BLaER1 (cell line): Measurements from ENCODE around the gene CDON.

Experiments
- H3K27ac ChIP-seq: shearing (Covaris generic); formaldehyde crosslinking; 2 replicates; pipeline ENCODE4 v1.8.1; 2022
- H3K27me3 ChIP-seq: shearing (Covaris generic); formaldehyde crosslinking; 2 replicates; pipeline ENCODE4 v1.8.1; 2022
- H3K36me3 ChIP-seq: shearing (Covaris generic); formaldehyde crosslinking; 2 replicates; pipeline ENCODE4 v1.8.1; 2022
- H3K4me1 ChIP-seq: shearing (Covaris generic); formaldehyde crosslinking; 2 replicates; pipeline ENCODE4 v1.8.1; 2022
- H3K4me2 ChIP-seq: shearing (Covaris generic); formaldehyde crosslinking; 2 replicates; pipeline ENCODE4 v1.8.1; 2022
- H3K4me3 ChIP-seq: shearing (Covaris generic); formaldehyde crosslinking; 2 replicates; pipeline ENCODE4 v1.8.1; 2022
- H3K9ac ChIP-seq: shearing (Covaris generic); formaldehyde crosslinking; 2 replicates; pipeline ENCODE4 v1.8.1; 2022
- H3K9me3 ChIP-seq: shearing (Covaris generic); formaldehyde crosslinking; 2 replicates; pipeline ENCODE4 v1.8.1; 2022
- H4K20me1 ChIP-seq: shearing (Covaris generic); formaldehyde crosslinking; 2 replicates; pipeline ENCODE4 v1.8.1; 2022
- Cebpa-rat ChIP-seq: shearing (Covaris generic); IDR thresholded peaks from 2 replicates; pipeline ENCODE4 v1.8.1; 2022

CDON gene

DNA sequence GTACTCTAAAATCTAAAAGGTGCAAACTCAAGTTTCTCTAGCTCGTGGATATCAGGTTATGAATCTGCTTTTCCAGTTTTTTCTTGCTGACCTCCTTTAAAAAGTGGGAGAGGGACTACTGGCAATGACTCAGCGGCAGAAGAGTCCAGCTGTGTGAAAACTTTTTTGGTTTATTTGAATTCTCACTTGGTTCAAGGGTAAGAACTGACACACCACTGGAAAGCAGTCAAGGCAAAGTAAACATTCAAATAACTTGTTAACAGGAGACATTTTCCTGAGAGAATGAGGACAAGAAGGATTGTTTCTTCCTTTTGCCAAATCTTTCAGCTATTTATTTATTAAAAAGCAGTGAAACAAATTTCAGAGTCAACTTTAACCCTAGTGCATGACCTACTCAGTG, 36.1 kb downstream of the CDON start:
- H3K4me2 ChIP-seq: no peak overlapping the region
- H3K27ac ChIP-seq: no peak overlapping the region
- H3K27me3 ChIP-seq: no peaks in the 10 kb centered on the region
- no peak for TF ChIP-seq Cebpa-rat
- no peak overlapping the region for H3K9ac ChIP-seq
- H3K36me3 ChIP-seq: no peaks in the 10 kb centered on the region
- no peak overlapping the region for H3K4me3 ChIP-seq
- H3K4me1 ChIP-seq: no peaks in the 10 kb centered on the region
- no peaks in the 10 kb centered on the region for H4K20me1 ChIP-seq
- no peaks in the 10 kb centered on the region for H3K9me3 ChIP-seq

DNA sequence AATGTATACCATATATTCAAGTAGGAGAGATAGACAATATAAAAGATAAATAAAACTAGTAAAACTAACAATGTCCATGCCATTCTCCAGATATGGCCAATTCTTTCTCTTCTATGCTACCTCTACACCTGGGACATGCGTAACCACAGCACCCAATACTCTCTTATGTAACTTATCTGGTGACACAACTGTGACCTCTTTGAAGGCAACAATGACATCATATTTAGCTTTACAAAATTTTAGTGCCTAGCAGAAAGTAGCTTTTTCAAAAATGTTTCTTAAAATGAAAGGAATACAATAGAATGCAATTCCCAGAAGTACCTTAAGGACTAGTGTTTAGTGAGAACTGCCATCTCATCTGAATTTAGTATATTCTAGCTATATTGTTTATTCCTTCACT, 36.8 kb downstream of the CDON start:
- no peak overlapping the region for H3K9ac ChIP-seq
- no peak for TF ChIP-seq Cebpa-rat

DNA sequence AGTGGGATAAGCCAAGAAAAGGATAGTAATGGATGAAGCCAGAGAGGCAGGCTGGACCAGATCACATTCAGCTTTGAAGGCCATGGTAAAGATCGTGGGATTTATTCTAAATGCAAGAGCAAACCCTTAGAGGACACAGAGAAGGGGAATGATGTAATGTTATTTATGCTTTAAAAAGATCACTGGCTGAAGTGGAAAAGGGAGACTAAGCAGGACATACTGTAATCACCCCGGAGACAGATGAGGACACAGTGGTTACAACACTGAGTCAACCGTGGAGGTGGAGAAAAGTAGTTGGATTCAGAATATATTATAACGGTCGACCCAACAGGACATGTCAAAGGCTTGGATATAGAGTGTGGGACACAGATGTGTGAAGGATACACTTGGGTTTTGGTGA, 38.5 kb downstream of the CDON start:
- H3K4me2 ChIP-seq: no peak overlapping the region
- no peaks in the 10 kb centered on the region for H4K20me1 ChIP-seq
- no peaks in the 10 kb centered on the region for H3K27me3 ChIP-seq
- H3K9ac ChIP-seq: no peak overlapping the region
- H3K9me3 ChIP-seq: no peaks in the 10 kb centered on the region
- 0 out of 2 replicates have a peak, but pooled peaks cover 5% of the 10 kb centered on the region for H3K36me3 ChIP-seq
- H3K4me1 ChIP-seq: no peaks in the 10 kb centered on the region
- TF ChIP-seq Cebpa-rat: no peak
- H3K27ac ChIP-seq: no peak overlapping the region
- H3K4me3 ChIP-seq: no peak overlapping the region

More for the DNA sequence above, 36.8 kb downstream of the CDON start:
- Histone ChIP-seq H3K27me3 (no peaks in the 10 kb centered on the region), H3K4me3 (no peak overlapping the region), H3K4me1 (no peaks in the 10 kb centered on the region), H3K9me3 (no peaks in the 10 kb centered on the region), H3K27ac (no peak overlapping the region), H4K20me1 (no peaks in the 10 kb centered on the region), H3K36me3 (no peaks in the 10 kb centered on the region), H3K4me2 (no peak overlapping the region)

DNA sequence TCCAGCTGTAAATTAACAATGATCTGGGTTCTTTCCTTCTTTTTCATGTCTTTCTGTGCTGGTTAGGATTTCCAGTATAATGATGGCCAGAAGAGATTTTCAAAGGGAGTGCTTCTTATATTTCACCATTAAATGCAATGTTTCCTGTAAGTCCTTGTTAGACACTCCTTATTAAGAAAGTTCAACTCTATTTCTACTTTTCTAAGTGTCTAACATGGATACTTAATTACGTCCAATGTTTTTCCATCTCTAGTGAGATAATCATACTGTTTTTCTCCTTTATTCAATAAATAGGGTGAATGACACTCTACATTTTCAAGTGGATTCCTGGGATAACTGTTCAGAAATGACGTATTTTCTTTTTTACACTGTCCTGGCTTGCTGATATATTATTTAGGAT, 49.8 kb downstream of the CDON start:
- no peaks in the 10 kb centered on the region for H3K27me3 ChIP-seq
- no peaks in the 10 kb centered on the region for H3K4me1 ChIP-seq
- no peaks in the 10 kb centered on the region for H4K20me1 ChIP-seq
- no peak overlapping the region for H3K9ac ChIP-seq
- no peaks in the 10 kb centered on the region for H3K36me3 ChIP-seq
- H3K9me3 ChIP-seq: no peaks in the 10 kb centered on the region
- H3K4me2 ChIP-seq: no peak overlapping the region
- no peak overlapping the region for H3K4me3 ChIP-seq
- no peak overlapping the region for H3K27ac ChIP-seq
- no peak for TF ChIP-seq Cebpa-rat

DNA sequence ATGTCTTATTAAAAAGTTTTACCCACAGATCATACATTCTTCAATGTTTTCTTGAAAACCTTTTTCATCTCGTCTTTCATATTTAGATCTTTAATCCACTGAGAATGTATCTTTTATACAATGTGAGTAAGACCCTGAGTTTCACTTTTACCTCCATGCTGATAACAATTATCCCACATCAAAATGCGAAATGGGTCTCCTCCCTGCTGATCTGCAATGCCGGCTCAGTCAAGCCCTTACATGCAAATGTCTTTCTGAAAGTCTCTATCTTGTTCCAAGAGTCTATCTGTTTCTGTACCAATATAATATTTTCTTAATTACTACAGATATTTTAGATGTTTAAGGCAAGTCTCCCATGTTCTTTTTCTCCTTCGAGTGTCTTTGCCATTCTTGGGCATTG, 50.9 kb downstream of the CDON start:
- Histone ChIP-seq H3K4me1 (no peaks in the 10 kb centered on the region), H3K27me3 (no peaks in the 10 kb centered on the region), H3K27ac (no peak overlapping the region), H3K4me3 (no peak overlapping the region), H3K36me3 (no peaks in the 10 kb centered on the region), H3K4me2 (no peak overlapping the region), H3K9me3 (no peaks in the 10 kb centered on the region), H4K20me1 (no peaks in the 10 kb centered on the region), H3K9ac (no peak overlapping the region)
- no peak for TF ChIP-seq Cebpa-rat

DNA sequence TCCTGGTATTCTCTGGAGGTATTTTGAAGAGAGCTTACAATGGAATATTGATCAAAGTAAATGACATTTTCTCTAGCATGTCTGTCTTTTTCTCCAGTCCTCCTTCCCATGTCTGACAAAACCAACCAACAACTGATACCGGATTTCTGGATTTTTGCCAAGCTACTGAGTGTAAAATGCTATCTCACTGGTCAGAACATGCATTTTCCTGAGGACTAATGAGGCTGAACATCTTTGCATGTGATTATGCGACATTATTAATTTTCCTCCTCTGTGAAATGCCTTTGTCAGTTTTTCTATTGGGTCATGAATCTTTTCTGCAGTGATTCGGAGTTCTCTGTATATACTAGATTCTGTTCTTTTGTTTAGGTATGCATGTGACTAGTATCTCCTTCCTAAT, 51.4 kb downstream of the CDON start:
- no peak for TF ChIP-seq Cebpa-rat
- H3K27ac ChIP-seq: no peak overlapping the region

DNA sequence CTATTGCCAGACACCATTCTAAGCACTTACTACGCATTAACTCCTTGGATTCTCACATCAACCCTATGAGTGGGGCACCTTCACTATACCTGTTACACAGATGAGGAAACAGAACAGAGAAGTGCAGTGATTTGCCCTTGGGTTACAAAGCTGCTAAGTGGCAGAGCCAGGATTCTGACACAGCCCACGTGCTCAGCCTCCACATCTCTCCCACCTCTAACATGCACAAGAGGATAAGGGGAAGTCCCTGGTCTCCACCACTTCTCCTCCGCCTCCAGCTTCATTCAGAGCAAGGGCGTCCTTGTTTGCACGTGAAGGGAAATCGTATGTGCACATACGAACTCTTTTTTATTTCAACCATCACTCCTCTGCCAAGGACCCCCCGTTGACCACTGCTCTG, 53.7 kb downstream of the CDON start:
- TF ChIP-seq Cebpa-rat: no peak
- Histone ChIP-seq H3K9me3 (no peaks in the 10 kb centered on the region), H3K4me2 (no peak overlapping the region), H3K9ac (no peak overlapping the region), H3K27ac (no peak overlapping the region), H3K4me1 (no peaks in the 10 kb centered on the region), H3K36me3 (no peaks in the 10 kb centered on the region; the same call in 1 of the 2 replicates), H3K4me3 (no peak overlapping the region), H3K27me3 (no peaks in the 10 kb centered on the region), H4K20me1 (no peaks in the 10 kb centered on the region)

More for the DNA sequence above, 51.4 kb downstream of the CDON start:
- no peaks in the 10 kb centered on the region for H4K20me1 ChIP-seq
- H3K4me3 ChIP-seq: no peak overlapping the region
- H3K9me3 ChIP-seq: no peaks in the 10 kb centered on the region
- H3K4me1 ChIP-seq: no peaks in the 10 kb centered on the region
- no peaks in the 10 kb centered on the region for H3K36me3 ChIP-seq
- H3K9ac ChIP-seq: no peak overlapping the region
- no peak overlapping the region for H3K4me2 ChIP-seq
- H3K27me3 ChIP-seq: no peaks in the 10 kb centered on the region

DNA sequence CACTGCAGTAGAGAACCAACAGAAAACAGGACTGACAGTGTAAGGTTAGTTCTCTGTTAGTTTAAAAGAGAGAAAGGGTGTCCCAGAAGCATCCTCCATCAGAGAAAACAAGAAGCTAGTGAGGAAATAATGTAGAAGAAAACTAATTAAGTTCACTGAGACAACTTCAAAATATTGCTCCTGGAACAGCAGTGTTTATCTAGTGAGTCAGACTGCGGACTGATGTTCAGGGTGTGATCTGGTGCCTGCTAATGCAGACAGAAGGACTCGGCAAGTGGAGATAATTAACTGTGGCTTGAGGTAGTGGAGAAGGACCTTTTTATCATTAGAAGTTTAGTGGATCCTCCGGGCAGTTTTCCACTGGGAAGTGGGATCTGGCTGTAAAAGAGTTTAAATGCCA, 55.4 kb downstream of the CDON start:
- H3K4me2 ChIP-seq: no peak overlapping the region
- H3K4me3 ChIP-seq: no peak overlapping the region

DNA sequence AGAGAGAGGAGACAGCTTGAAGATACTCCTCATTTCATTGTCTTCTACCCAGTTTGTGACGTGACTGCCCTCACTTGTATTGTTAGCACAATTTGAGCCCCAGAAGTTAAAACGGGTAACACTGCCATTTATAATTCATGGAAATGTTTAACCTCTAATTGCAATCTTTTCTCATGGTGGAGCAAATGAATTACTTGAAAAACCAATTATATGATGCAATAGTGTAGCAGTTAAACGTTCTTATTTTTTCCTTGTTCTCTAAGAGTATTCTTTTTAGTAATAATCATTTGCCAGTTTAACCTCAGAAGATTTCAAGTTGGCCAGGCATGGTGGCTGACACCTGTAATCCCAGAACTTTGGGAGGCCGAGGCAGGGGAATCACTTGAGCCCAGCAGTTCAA, 56.6 kb downstream of the CDON start:
- no peaks in the 10 kb centered on the region for H4K20me1 ChIP-seq
- H3K4me2 ChIP-seq: no peak overlapping the region
- no peak; the same call in 1 of the 2 replicates for TF ChIP-seq Cebpa-rat
- no peaks in the 10 kb centered on the region for H3K4me1 ChIP-seq
- H3K9ac ChIP-seq: no peak overlapping the region
- peaks cover 6% of the 10 kb centered on the region; the same call in 1 of the 2 replicates for H3K36me3 ChIP-seq
- H3K27me3 ChIP-seq: no peaks in the 10 kb centered on the region
- no peak overlapping the region for H3K27ac ChIP-seq
- no peaks in the 10 kb centered on the region for H3K9me3 ChIP-seq
- H3K4me3 ChIP-seq: no peak overlapping the region

More for the DNA sequence above, 55.4 kb downstream of the CDON start:
- Histone ChIP-seq H3K9ac (no peak overlapping the region), H3K27me3 (no peaks in the 10 kb centered on the region), H3K27ac (no peak overlapping the region), H3K36me3 (peaks cover 6% of the 10 kb centered on the region; the same call in 1 of the 2 replicates), H4K20me1 (no peaks in the 10 kb centered on the region), H3K9me3 (no peaks in the 10 kb centered on the region), H3K4me1 (no peaks in the 10 kb centered on the region)
- no peak for TF ChIP-seq Cebpa-rat

DNA sequence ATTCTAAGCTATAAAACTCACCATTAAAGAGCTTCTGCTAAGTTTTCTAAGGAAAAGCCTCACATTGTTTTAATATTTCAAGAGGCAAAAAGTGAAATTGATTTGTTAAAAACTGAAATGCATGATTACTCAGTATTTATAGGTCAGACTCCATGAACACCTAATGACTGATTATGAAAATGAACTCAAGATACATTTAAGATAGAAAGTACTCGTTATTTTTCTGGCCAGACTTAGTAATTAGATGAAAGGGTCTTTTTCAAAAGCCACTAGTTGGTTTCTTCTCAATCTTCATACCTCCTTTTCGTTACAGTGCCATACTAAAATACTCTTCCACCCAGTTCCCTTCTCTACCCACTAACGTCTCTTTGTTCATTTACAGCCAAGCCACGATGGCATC, 60.5 kb downstream of the CDON start:
- no peak for TF ChIP-seq Cebpa-rat
- Histone ChIP-seq H3K4me3 (no peak overlapping the region), H3K27ac (no peak overlapping the region)

DNA sequence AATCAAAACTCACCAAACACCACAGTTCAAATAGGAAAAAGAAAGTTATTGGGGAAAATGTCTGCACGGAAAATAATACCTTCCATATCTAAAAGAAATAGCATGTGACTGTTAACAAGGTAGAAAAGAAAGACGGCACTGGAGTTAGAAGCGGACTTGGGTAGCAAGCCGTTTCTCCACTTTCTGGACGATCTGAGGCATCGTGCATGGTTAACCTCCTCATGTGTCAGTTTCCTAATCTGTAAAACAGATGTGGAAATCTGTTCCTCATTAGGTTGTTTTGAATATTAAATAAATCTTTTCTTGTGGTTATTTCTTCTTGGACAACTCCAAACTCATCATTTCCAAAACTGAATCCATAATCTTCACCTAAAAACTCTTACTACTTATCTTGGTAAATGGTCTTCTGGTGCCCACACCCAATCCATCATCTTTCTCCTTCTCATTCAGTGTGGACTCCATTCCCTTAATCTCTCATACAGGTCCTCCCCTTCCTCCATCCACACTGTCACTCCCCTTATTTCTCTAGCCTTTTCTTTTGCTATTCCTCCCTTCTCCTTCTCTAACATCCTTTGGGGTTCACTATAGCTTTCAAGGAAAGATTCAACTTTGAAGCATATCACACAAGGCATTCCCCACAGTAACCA, 63.3 kb downstream of the CDON start:
- Histone ChIP-seq H3K4me2 (no peak overlapping the region), H3K27me3 (no peaks in the 10 kb centered on the region), H3K36me3 (peaks cover 6% of the 10 kb centered on the region; the same call in 1 of the 2 replicates), H3K4me3 (no peak overlapping the region), H4K20me1 (no peaks in the 10 kb centered on the region), H3K4me1 (no peaks in the 10 kb centered on the region), H3K9ac (no peak overlapping the region), H3K27ac (no peak overlapping the region), H3K9me3 (no peaks in the 10 kb centered on the region)
- no peak for TF ChIP-seq Cebpa-rat

More for the DNA sequence above, 60.5 kb downstream of the CDON start:
- Histone ChIP-seq H3K36me3 (peaks cover 6% of the 10 kb centered on the region; the same call in 1 of the 2 replicates), H3K27me3 (no peaks in the 10 kb centered on the region), H3K4me1 (no peaks in the 10 kb centered on the region), H3K4me2 (no peak overlapping the region), H4K20me1 (no peaks in the 10 kb centered on the region), H3K9ac (no peak overlapping the region), H3K9me3 (no peaks in the 10 kb centered on the region)
